ENCODE results near the gene PDS5A. TPM values are rescaled to one million over a fixed set of nuclear protein-coding genes. Genes with fewer than 3 reads are reported as not detected.
"Not testable (repeated sequence)": the region's sequence is repeated elsewhere in the genome, so short reads cannot be mapped to it uniquely, and the experiment has no call there.

PDS5A gene
- total RNA-seq, 4 donors from 2014 or later: 61.0 to 78.1 (median 61.5) TPM

- Histone ChIP-seq H3K4me1 (no peaks in the 10 kb centered on the region), H3K27ac (no peak overlapping the region), H3K4me3 (no peak overlapping the region), H3K36me3 (no peaks in the 10 kb centered on the region), H3K27me3 (no peaks in the 10 kb centered on the region), H3K9me3 (no peaks in the 10 kb centered on the region)
- no peak for TF ChIP-seq POLR2A (IDR thresholded peaks at IDR 0.05)
- no peak for TF ChIP-seq EP300 (IDR thresholded peaks at IDR 0.05)
- TF ChIP-seq CTCF (IDR thresholded peaks at IDR 0.05): no peak
- DNase-seq (ENCODE audit: low spot score in 2 of 2): no peak
- 68 to 74% methylated on average over 6 of the region's 6 CpGs for WGBS, 2 donors
Observed at GRCh38 chr4:39812500-39812899, 165.2 kb downstream of the PDS5A start.

GRCh38 chr4:39808231-39808749 lies 169.4 kb downstream of the PDS5A start:
- WGBS, 2 donors: 78 to 82% methylated on average over 8 of the region's 8 CpGs

GRCh38 chr4:39802005-39802404 lies 175.7 kb downstream of the PDS5A start:
- H3K27me3 ChIP-seq: no peaks in the 10 kb centered on the region
- no peaks in the 10 kb centered on the region for H3K36me3 ChIP-seq
- H3K9me3 ChIP-seq: no peaks in the 10 kb centered on the region
- WGBS, 2 donors: 74 to 79% methylated on average over 4 of the region's 4 CpGs
- H3K27ac ChIP-seq: no peak overlapping the region
- no peaks in the 10 kb centered on the region for H3K4me1 ChIP-seq
- no peak overlapping the region for H3K4me3 ChIP-seq
- no peak for DNase-seq (ENCODE audit: low spot score in 2 of 2)
- TF ChIP-seq EP300 (IDR thresholded peaks at IDR 0.05) (no peak), POLR2A (IDR thresholded peaks at IDR 0.05) (no peak), CTCF (IDR thresholded peaks at IDR 0.05) (no peak)

More at GRCh38 chr4:39808231-39808749, 169.4 kb downstream of the PDS5A start:
- H3K9me3 ChIP-seq: no peaks in the 10 kb centered on the region
- H3K36me3 ChIP-seq: no peaks in the 10 kb centered on the region
- no peak overlapping the region for H3K27ac ChIP-seq
- no peaks in the 10 kb centered on the region for H3K27me3 ChIP-seq
- DNase-seq (ENCODE audit: low spot score in 2 of 2): no peak
- H3K4me3 ChIP-seq: no peak overlapping the region
- TF ChIP-seq POLR2A (IDR thresholded peaks at IDR 0.05) (no peak), EP300 (IDR thresholded peaks at IDR 0.05) (no peak), CTCF (IDR thresholded peaks at IDR 0.05) (no peak)
- H3K4me1 ChIP-seq: no peaks in the 10 kb centered on the region

- DNase-seq (ENCODE audit: low spot score in 2 of 2): not testable (repeated sequence)
- 90 to 92% methylated on average over 13 of the region's 13 CpGs for WGBS, 2 donors
Observed at GRCh38 chr4:39792976-39793375, 184.7 kb downstream of the PDS5A start.

GRCh38 chr4:39792529-39792928 lies 185.2 kb downstream of the PDS5A start:
- TF ChIP-seq EP300 (IDR thresholded peaks at IDR 0.05): no peak
- TF ChIP-seq CTCF (IDR thresholded peaks at IDR 0.05): no peak
- TF ChIP-seq POLR2A (IDR thresholded peaks at IDR 0.05): no peak
- H3K4me3 ChIP-seq: no peak overlapping the region
- H3K9me3 ChIP-seq: no peaks in the 10 kb centered on the region
- H3K27me3 ChIP-seq: no peaks in the 10 kb centered on the region
- DNase-seq (ENCODE audit: low spot score in 2 of 2): no peak
- no peaks in the 10 kb centered on the region for H3K36me3 ChIP-seq
- no peak overlapping the region for H3K27ac ChIP-seq
- 90 to 91% methylated on average over 3 of the region's 3 CpGs for WGBS, 2 donors
- H3K4me1 ChIP-seq: no peaks in the 10 kb centered on the region

More at GRCh38 chr4:39792976-39793375, 184.7 kb downstream of the PDS5A start:
- not testable (repeated sequence) for H3K27me3 ChIP-seq, H3K4me1 ChIP-seq, H3K9me3 ChIP-seq, H3K4me3 ChIP-seq, H3K27ac ChIP-seq, H3K36me3 ChIP-seq

- H3K4me1 ChIP-seq: no peaks in the 10 kb centered on the region
- H3K9me3 ChIP-seq: no peaks in the 10 kb centered on the region
- WGBS, 2 donors: 93 to 94% methylated on average over 5 of the region's 5 CpGs
- H3K4me3 ChIP-seq: no peak overlapping the region
- no peaks in the 10 kb centered on the region for H3K36me3 ChIP-seq
- H3K27me3 ChIP-seq: no peaks in the 10 kb centered on the region
- H3K27ac ChIP-seq: no peak overlapping the region
- TF ChIP-seq POLR2A (IDR thresholded peaks at IDR 0.05) (no peak), EP300 (IDR thresholded peaks at IDR 0.05) (no peak), CTCF (IDR thresholded peaks at IDR 0.05) (no peak)
- DNase-seq (ENCODE audit: low spot score in 2 of 2): no peak
Observed at GRCh38 chr4:39792128-39792527, 185.6 kb downstream of the PDS5A start.

All from tibial nerve (tissue), 4 donors.